ENCODE results near the gene SAMD4A.

Gene SAMD4A

GRCh38 chr14:54686219-54686870, 119.4 kb downstream of the SAMD4A start:
- DNase-seq, result no peak

GRCh38 chr14:54686871-54687749, 120.2 kb downstream of the SAMD4A start:
- DNase-seq, result no peak

GRCh38 chr14:54687750-54688119, 120.8 kb downstream of the SAMD4A start:
- no peak for DNase-seq

GRCh38 chr14:54688229-54688628, 121.3 kb downstream of the SAMD4A start:
- no peak for DNase-seq

- no peak for DNase-seq
Observed at GRCh38 chr14:54689928-54690327, 123.0 kb downstream of the SAMD4A start.

- DNase-seq, result no peak
Observed at GRCh38 chr14:54690887-54691286, 124.0 kb downstream of the SAMD4A start.

- no peak for DNase-seq
Observed at GRCh38 chr14:54691525-54692283, 124.8 kb downstream of the SAMD4A start.

- DNase-seq, result no peak
Observed at GRCh38 chr14:54692284-54692772, 125.4 kb downstream of the SAMD4A start.

- no peak for DNase-seq
Observed at GRCh38 chr14:54693761-54694160, 126.8 kb downstream of the SAMD4A start.

GRCh38 chr14:54695196-54695595, 128.3 kb downstream of the SAMD4A start:
- DNase-seq, result no peak

GRCh38 chr14:54697001-54697400, 130.1 kb downstream of the SAMD4A start:
- DNase-seq, result no peak

- no peak for DNase-seq
Observed at GRCh38 chr14:54697803-54698202, 130.9 kb downstream of the SAMD4A start.

- DNase-seq, result no peak
Observed at GRCh38 chr14:54698501-54698900, 131.6 kb downstream of the SAMD4A start.

- DNase-seq, result no peak
Observed at GRCh38 chr14:54698966-54699530, 132.1 kb downstream of the SAMD4A start.

- no peak for DNase-seq
Observed at GRCh38 chr14:54699735-54700134, 132.8 kb downstream of the SAMD4A start.

GRCh38 chr14:54700717-54701116, 133.8 kb downstream of the SAMD4A start:
- DNase-seq, result no peak

GRCh38 chr14:54702014-54702491, 135.1 kb downstream of the SAMD4A start:
- DNase-seq, result no peak

GRCh38 chr14:54702492-54702891, 135.6 kb downstream of the SAMD4A start:
- DNase-seq, result no peak

GRCh38 chr14:54703082-54703481, 136.2 kb downstream of the SAMD4A start:
- DNase-seq, result no peak

GRCh38 chr14:54703724-54704123, 136.8 kb downstream of the SAMD4A start:
- no peak for DNase-seq

GRCh38 chr14:54704768-54705167, 137.8 kb downstream of the SAMD4A start:
- DNase-seq, result no peak

GRCh38 chr14:54706769-54707168, 139.8 kb downstream of the SAMD4A start:
- no peak for DNase-seq

- DNase-seq, result no peak
Observed at GRCh38 chr14:54708161-54708560, 141.2 kb downstream of the SAMD4A start.
